ENCODE measurements around the gene TRIL.

Gene TRIL

DNA sequence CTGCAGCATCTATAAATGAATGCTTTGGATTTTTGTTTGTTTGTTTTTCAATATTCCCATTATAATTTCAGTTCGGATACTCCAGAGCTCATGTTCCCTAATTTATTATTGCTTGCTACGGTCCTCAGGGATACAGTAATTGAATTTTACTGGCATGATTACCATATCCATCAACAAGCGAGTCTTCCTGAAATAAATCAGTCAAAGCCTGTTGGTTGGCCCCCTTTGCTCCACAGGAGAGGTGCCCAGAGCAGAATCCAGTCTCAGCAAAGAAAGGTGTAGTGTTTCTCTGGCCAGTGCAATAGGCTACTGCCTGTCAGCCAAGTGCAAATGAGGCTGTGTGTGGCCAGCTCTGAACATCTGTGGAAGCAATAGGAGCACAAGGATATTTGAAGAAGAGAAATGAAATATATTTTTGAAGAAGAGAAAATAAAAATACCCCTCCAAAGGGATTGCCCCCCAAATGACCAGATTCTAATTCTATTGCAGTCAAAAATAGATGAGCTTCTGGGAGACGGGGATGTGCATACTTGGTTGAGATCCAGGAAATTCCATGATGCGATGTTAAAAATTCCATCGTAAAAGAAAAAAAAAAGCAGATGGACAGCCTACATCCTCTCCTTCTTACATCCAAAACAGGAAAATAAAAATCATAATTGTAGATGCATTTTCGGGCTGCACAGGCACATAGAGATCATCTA, 18.1 kb downstream of the TRIL start:
- DNase-seq, result peak; percentile 63

- DNase-seq, result no peak
Observed at GRCh38 chr7:28939367-28939766, 18.8 kb downstream of the TRIL start.

DNA sequence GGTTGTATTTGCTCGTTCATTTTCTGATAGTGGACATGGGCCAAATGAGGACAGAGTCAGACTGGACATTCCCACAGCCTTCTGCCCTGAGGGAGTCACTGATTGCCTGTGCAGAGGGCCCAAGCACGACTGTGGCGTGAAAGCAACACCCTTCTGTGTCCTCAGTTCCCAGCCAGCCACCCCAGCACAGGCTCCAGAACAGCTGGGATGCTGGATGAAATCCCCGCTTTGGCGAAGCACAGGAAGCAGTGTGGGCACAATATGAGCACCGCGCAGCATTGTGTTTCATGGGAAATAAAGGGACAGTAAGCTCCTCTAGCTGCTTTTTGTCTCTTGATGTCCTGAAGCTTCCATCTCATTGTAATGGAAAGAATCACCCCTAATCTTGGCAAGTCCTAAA, 20.5 kb downstream of the TRIL start:
- DNase-seq, result peak; percentile 40

DNA sequence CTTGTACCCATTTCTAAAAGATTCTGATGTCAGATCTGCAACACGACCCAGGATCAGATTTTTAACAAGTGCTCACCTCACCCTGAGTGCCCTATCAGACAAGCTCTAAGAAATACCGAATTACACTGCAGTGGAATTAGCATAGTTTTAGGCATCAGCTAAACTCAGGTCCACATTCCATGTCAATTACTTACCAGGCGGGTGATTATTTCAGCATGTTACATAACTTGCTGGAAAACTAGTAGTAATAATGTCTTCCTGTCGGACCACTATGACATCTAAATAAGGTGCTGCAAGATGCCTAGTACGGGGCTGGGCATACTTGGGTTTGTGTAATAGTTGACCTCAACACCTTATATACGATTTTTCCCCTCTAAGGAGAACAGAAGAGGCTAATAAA, 21.0 kb downstream of the TRIL start:
- no peak for DNase-seq

DNA sequence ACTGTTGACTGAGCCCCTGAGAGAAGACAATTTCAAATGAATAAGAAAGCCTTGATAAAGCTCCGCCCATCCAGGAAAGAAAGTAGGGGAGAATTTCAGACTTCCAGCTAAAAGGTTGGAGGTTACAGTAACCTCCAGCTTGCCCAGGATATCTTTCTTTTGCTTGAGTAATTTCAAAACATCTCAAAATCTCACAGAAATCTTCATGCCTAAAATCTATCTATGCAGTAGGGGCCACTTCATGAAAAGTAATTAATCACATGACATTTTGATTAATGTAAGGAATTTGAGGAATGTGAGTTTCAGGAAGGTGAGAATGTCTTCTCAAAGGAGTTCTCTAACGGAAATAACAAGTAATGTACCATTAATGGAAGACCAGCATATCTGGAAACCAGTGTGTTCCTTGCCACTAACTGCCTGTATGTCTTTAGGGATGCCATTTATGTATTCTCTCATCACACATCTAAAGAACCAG, 24.2 kb downstream of the TRIL start:
- no peak for DNase-seq

- no peak for DNase-seq
Observed at GRCh38 chr7:28931565-28931964, 26.6 kb downstream of the TRIL start.

DNA sequence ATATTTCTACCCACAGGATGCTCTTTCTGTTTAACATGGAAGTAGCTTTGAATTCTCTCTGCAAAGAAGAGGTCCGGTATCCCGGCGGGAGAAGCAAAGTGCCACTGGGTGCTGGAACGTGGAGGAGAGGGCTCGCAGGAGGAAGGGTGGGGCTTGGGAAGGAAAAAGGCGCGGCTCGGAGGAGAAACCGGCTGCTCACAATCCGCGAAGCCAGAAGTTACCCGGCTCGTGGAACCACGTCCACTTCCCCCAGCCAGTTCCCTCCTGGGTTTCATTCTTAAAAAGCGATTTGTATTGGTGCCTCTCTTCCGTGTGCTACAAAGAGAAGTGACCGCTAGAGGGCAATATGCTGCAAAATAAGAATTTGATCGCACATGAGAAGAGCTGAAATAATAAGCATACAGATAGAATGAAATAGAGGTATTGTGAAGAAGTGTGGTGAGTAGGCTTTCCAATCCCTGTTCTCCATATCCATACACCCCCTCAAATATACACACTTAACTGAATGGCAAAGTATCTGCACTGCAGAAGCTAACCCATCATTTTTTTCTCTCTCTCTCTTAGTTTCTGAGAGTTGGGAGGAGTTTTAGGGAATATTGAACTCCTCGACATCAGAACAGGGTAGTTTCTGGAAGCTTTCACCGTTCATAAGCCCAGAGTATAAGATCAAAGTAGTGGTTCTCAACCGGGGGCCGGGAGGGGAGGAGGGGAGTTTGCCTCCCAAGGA, 31.1 kb downstream of the TRIL start:
- peak; percentile 81 for DNase-seq

- peak; percentile 79 for DNase-seq
Observed at GRCh38 chr7:28922624-28923331, 35.4 kb downstream of the TRIL start.

GRCh38 chr7:28921822-28922221, 36.3 kb downstream of the TRIL start:
- peak; percentile 63 for DNase-seq

GRCh38 chr7:28920424-28920823, 37.7 kb downstream of the TRIL start:
- DNase-seq, result no peak

GRCh38 chr7:28919510-28919909, 38.6 kb downstream of the TRIL start:
- no peak for DNase-seq

- DNase-seq, result no peak
Observed at GRCh38 chr7:28908775-28909174, 49.4 kb downstream of the TRIL start.

DNA sequence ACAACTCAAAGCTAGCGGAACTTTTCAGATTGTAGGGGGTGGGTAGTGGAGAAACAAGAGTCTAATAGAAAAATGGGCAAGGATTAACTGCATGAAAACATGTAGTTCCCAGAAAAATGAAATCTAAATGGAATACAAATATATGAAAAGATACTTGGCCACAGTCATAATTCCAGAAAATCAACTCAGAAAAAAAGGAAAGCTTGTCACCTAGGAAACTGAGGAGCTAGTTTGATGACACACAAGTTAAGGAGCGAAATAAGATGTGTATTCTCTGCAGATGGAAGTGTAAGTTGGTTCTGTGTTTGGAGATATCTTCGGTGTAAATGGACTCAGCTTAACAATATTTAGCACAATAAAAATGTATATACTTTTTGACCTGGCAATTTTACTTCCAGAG, 52.7 kb downstream of the TRIL start:
- no peak for DNase-seq

DNA sequence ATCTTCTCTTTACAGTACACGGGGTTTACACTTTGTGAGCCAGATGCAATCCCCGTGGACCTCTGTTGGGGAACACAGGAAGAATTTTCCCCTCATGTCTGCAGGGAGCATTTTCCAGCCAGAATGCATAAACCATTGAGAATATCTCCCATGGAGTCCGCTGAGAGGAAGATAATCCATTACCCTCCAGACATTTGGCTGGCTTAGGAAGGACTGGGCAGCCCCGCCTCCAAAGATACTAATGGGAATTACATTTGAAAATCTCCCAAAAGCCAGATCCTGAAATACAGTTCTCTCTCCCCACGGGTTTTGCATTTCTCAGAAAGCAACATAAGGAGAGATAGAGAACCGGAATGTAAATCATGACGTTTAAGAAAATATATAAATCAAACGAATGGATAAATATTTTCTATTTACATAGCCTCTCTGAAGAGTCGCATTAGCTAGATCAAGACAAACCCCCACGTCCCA, 53.5 kb downstream of the TRIL start:
- DNase-seq, result no peak

GRCh38 chr7:28903730-28904577, 54.2 kb downstream of the TRIL start:
- DNase-seq, result no peak
